Right lobe of liver (tissue), 6 donors: ENCODE results near the gene ZFP90. TPM values are rescaled to one million over a fixed set of nuclear protein-coding genes. Genes with fewer than 3 reads are reported as not detected.

ENCODE experiments used
- ATAC-seq, 4 donors: fragments of 200-7000 bp; cut with Tn5 transposase; one replicate each; pipeline ENCODE4 v1.9.1; 2020; ENCODE audit warnings: mild to moderate bottlenecking in 4 of 4, moderate library complexity in 4 of 4
- DNase-seq, 3 donors: peaks; one replicate each; pipeline ENCODE4 v3.0.0-alpha.2; 2020
- H3K27ac ChIP-seq, 3 donors: fragments of 200-600 bp; one replicate each; pipeline ENCODE4 v1.8.0; 2022
- H3K27me3 ChIP-seq, 2 donors: fragments of 200-600 bp; one replicate each; pipeline ENCODE4 v1.8.0; 2022
- H3K36me3 ChIP-seq, 4 donors: fragments of 200-600 bp; sonication (generic) in 1 of 4; one replicate each; pipeline versions ENCODE4 v1.5.1 to v1.8.0; 2017 to 2022; ENCODE audit warnings: control low read depth in 1 of 4
- H3K4me1 ChIP-seq, 4 donors: fragments of 200-600 bp; sonication (generic) in 1 of 4; one replicate each; pipeline versions ENCODE4 v1.5.1 to v1.8.0; 2017 to 2022; ENCODE audit warnings: control low read depth in 1 of 4
- H3K4me3 ChIP-seq, 3 donors: fragments of 200-600 bp; one replicate each; pipeline ENCODE4 v1.8.0; 2022
- H3K9me3 ChIP-seq, 4 donors: fragments of 200-600 bp; sonication (generic) in 1 of 4; one replicate each; pipeline versions ENCODE4 v1.5.1 to v1.8.0; 2017 to 2022; ENCODE audit warnings: control low read depth in 1 of 4
- CTCF ChIP-seq, 4 donors: fragments of 200-600 bp in 3 of 4; fragments of 450-650 bp in 1 of 4; IDR thresholded peaks; one replicate each; pipeline versions ENCODE4 v1.5.1 to v1.8.0; 2016 to 2022; ENCODE audit warnings: antibody characterized with exemption in 4 of 4, mild to moderate bottlenecking in 2 of 4
- POLR2A ChIP-seq: fragments of 450-650 bp; IDR thresholded peaks from one replicate; pipeline ENCODE4 v1.6.1; 2017; ENCODE audit warnings: antibody characterized with exemption, mild to moderate bottlenecking
- WGBS: methylation state at CpG from one replicate; pipeline ENCODE4 v1.1.6; 2018; ENCODE audit warnings: low coverage, low lambda C conversion rate; ENCODE audit not compliant: insufficient coverage; ENCODE audit errors: missing lambda C conversion rate; 5-methylcytosine and 5-hydroxymethylcytosine counted together
- intact Hi-C, 2 donors: fragments of 100-400 bp; cut with DNase I; formaldehyde crosslinking; loops; one replicate each; pipeline versions ENCODE4 v1.11.2 to v1.14.1; 2022
- total RNA-seq, 6 experiments: library from RNA; depleted of rRNA in 2 of 6; stranded (reverse); fragments of >200 nt in 2 of 6; fragmentation: NEBNext Ultra II Directional in 3 of 6; extraction: Animal tissue kit (Norgen Biotek cat#: 25700) in 3 of 6; gene quantifications; one replicate each; pipeline versions ENCODE4 v1.1.0 to v1.2.4, GENCODE V29; 2016 to 2023
- donor health status: DM: no; HTN: yes; CAD: no.
- donor health status: DM: no; HTN: no; CAD: no.
- donor health status: DM: no; HTN: no; CAD: no.
- donor health status: DM: no; HTN: yes; CAD: no.
- donor health status: DM: no; HTN: yes; CAD: no.

The ZFP90 gene
- total RNA-seq, 6 experiments from 2014 or later = 3.4 to 11.3 (median 6.2) TPM

GRCh38 chr16:68508013-68508412 is 31.1 kb upstream of the ZFP90 start:
- Histone ChIP-seq H3K4me1 (peaks cover 0 to 9% (median 0%) of the 10 kb centered on the region in 4 donors), H3K9me3 (no peaks in the 10 kb centered on the region), H3K27ac (no peak overlapping the region), H3K27me3 (no peaks in the 10 kb centered on the region), H3K36me3 (no peaks in the 10 kb centered on the region), H3K4me3 (no peak overlapping the region)
- ATAC-seq = no peak
- TF ChIP-seq CTCF (IDR thresholded peaks at IDR 0.05) (no peak), POLR2A (no peak)
- no peak for DNase-seq
- intact Hi-C loops = loop anchor here (5.0 to 10.0 kb wide), 2 partner anchors 61 to 113 kb away; partner anchors contain the start of gene SMPD3 (in 1 of the 2)
- WGBS = 51% methylated on average over 6 of the region's 8 CpGs

GRCh38 chr16:68508641-68509240 is 30.4 kb upstream of the ZFP90 start:
- Histone ChIP-seq H3K36me3 (no peaks in the 10 kb centered on the region), H3K9me3 (no peaks in the 10 kb centered on the region), H3K4me3 (no peak overlapping the region), H3K27ac (no peak overlapping the region), H3K27me3 (no peaks in the 10 kb centered on the region), H3K4me1 (peaks cover 0 to 9% (median 0%) of the 10 kb centered on the region in 4 donors)
- intact Hi-C loops = loop anchor here (5.0 to 10.0 kb wide), 2 partner anchors 61 to 114 kb away; partner anchors contain the start of gene SMPD3 (in 1 of the 2)
- 63% methylated on average over 5 of the region's 7 CpGs for WGBS
- no peak for DNase-seq
- no peak for TF ChIP-seq CTCF (IDR thresholded peaks at IDR 0.05)
- TF ChIP-seq POLR2A = no peak
- no peak for ATAC-seq

GRCh38 chr16:68509381-68509780 is 29.7 kb upstream of the ZFP90 start:
- H3K4me3 ChIP-seq = no peak overlapping the region
- DNase-seq = no peak
- WGBS = 71% methylated on average over 4 of the region's 6 CpGs
- H3K27me3 ChIP-seq = no peaks in the 10 kb centered on the region
- no peak overlapping the region for H3K27ac ChIP-seq
- H3K36me3 ChIP-seq = no peaks in the 10 kb centered on the region
- H3K9me3 ChIP-seq = no peaks in the 10 kb centered on the region
- peaks cover 0 to 9% (median 0%) of the 10 kb centered on the region in 4 donors for H3K4me1 ChIP-seq
- ATAC-seq = no peak
- TF ChIP-seq CTCF (IDR thresholded peaks at IDR 0.05) (no peak), POLR2A (no peak)
- intact Hi-C loops = loop anchor here (5.0 to 10.0 kb wide), 2 partner anchors 62 to 115 kb away; partner anchors contain the start of gene SMPD3 (in 1 of the 2)

GRCh38 chr16:68510775-68511174 is 28.3 kb upstream of the ZFP90 start:
- Histone ChIP-seq H3K4me3 (no peak overlapping the region), H3K36me3 (no peaks in the 10 kb centered on the region), H3K4me1 (peaks cover 0 to 9% (median 0%) of the 10 kb centered on the region in 4 donors), H3K9me3 (no peaks in the 10 kb centered on the region), H3K27me3 (no peaks in the 10 kb centered on the region), H3K27ac (no peak overlapping the region)
- 73% methylated on average over 2 of the region's 3 CpGs for WGBS
- intact Hi-C loops = no loop called here
- TF ChIP-seq POLR2A (no peak), CTCF (IDR thresholded peaks at IDR 0.05) (no peak)
- ATAC-seq (no peak), DNase-seq (no peak)
